Esophagus (tissue), 2 donors: Measurements from ENCODE around the gene NDUFV1. TPM values are rescaled to one million over a fixed set of nuclear protein-coding genes. Genes with fewer than 3 reads are reported as not detected.
"Not testable (repeated sequence)": the region's sequence is repeated elsewhere in the genome, so short reads cannot be mapped to it uniquely, and the experiment has no call there.

Experiments used
- H3K27ac ChIP-seq, 2 donors: one replicate each; pipeline ENCODE4 v1.5.1; 2013; ENCODE audit warnings: low read depth in 2 of 2, mild to moderate bottlenecking in 2 of 2, inconsistent platforms in 1 of 2, low read length in 1 of 2, moderate library complexity in 1 of 2
- H3K27me3 ChIP-seq, 2 donors: one replicate each; pipeline ENCODE4 v1.6.1; 2013; ENCODE audit warnings: low read length in 2 of 2, control low read depth in 1 of 2, mild to moderate bottlenecking in 1 of 2; ENCODE audit not compliant: insufficient read depth in 2 of 2, control insufficient read depth in 1 of 2
- H3K36me3 ChIP-seq, 2 donors: one replicate each; pipeline ENCODE4 v1.6.1; 2013; ENCODE audit warnings: low read length in 1 of 2; ENCODE audit not compliant: control insufficient read depth in 2 of 2, insufficient read depth in 2 of 2
- H3K4me1 ChIP-seq, 2 donors: one replicate each; pipeline ENCODE4 v1.6.1; 2013; ENCODE audit warnings: low read length in 1 of 2; ENCODE audit not compliant: control insufficient read depth in 2 of 2, insufficient read depth in 2 of 2
- H3K4me3 ChIP-seq, 2 donors: one replicate each; pipeline ENCODE4 v1.5.1; 2013; ENCODE audit warnings: low read length in 2 of 2, mild to moderate bottlenecking in 2 of 2, low read depth in 1 of 2, moderate library complexity in 1 of 2
- H3K9me3 ChIP-seq, 2 donors: one replicate each; pipeline ENCODE4 v1.6.1; 2013; ENCODE audit warnings: mild to moderate bottlenecking in 2 of 2, low read depth in 1 of 2, low read length in 1 of 2, moderate library complexity in 1 of 2; ENCODE audit not compliant: control insufficient read depth in 2 of 2, insufficient read depth in 1 of 2
- WGBS, 2 donors: extraction: QIAGEN DNeasy Blood & Tissue Kit; methylation state at CpG; one replicate each; pipeline ENCODE4 v1.1.7; 2013; 5-methylcytosine and 5-hydroxymethylcytosine counted together
- polyA plus RNA-seq, 2 donors: library from polyadenylated mRNA; stranded (reverse); fragments of 200-250 nt; gene quantifications; one replicate each; pipeline ENCODE4 v1.2.3, GENCODE V29; 2013
- donor health status: healthy with polysubstance abuse.
- donor health status: Bipolar disorder and iron deficiency.

NDUFV1 gene
- polyA plus RNA-seq, 2 donors = 122 to 137 TPM

GRCh38 chr11:67635231-67635521, 28.4 kb downstream of the NDUFV1 start:
- H3K9me3 ChIP-seq = no peaks in the 10 kb centered on the region
- WGBS, 2 donors = 79 to 86% methylated on average over 4 of the region's 4 CpGs
- no peak overlapping the region for H3K4me3 ChIP-seq
- peaks cover 4 to 10% of the 10 kb centered on the region in 2 donors for H3K4me1 ChIP-seq
- no peaks in the 10 kb centered on the region for H3K27me3 ChIP-seq
- no peak overlapping the region for H3K27ac ChIP-seq
- H3K36me3 ChIP-seq = no peaks in the 10 kb centered on the region

DNA sequence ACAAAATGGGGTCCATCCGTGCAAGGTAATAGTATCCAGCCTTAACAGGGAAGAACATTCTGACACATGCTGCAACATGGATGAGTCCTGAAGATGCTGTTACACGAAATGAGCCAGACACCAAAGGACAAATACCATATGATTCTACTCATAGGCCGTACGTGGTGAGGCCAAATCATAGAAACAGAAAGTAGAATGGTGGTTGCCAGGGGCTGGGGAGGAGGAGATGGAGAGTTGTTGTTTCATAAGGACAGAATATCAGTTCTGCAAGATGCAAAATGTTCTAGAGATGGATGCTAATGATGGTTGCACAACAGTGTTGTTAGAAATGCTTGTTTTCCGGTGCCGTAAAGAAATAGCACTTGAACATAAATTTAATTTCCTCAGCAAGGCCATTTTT, 30.2 kb downstream of the NDUFV1 start:
- WGBS, 2 donors = 64 to 75% methylated on average over 6 of the region's 6 CpGs
- Histone ChIP-seq H3K36me3 (no peaks in the 10 kb centered on the region), H3K27ac (no peak overlapping the region), H3K4me3 (no peak overlapping the region), H3K4me1 (peaks cover 0 to 4% of the 10 kb centered on the region in 2 donors), H3K27me3 (no peaks in the 10 kb centered on the region), H3K9me3 (no peaks in the 10 kb centered on the region)

GRCh38 chr11:67637441-67637840, 30.7 kb downstream of the NDUFV1 start:
- H3K4me1 ChIP-seq, H3K4me3 ChIP-seq, H3K36me3 ChIP-seq, H3K9me3 ChIP-seq, H3K27ac ChIP-seq, H3K27me3 ChIP-seq: not testable (repeated sequence)
- 78 to 90% methylated on average over 3 of the region's 3 CpGs for WGBS, 2 donors

- Histone ChIP-seq H3K9me3 (no peaks in the 10 kb centered on the region), H3K36me3 (no peaks in the 10 kb centered on the region), H3K4me3 (no peak overlapping the region), H3K4me1 (peaks cover 0 to 4% of the 10 kb centered on the region in 2 donors), H3K27me3 (no peaks in the 10 kb centered on the region), H3K27ac (no peak overlapping the region)
- 85 to 87% methylated on average over 24 of the region's 24 CpGs for WGBS, 2 donors
Measured at GRCh38 chr11:67638535-67639437, 32.0 kb downstream of the NDUFV1 start.

- no peak within 1 kb of the TSS for H3K27ac ChIP-seq
- H3K9me3 ChIP-seq = peaks cover 0 to 3% of the 10 kb centered on the region in 2 donors
- no peaks in the 10 kb centered on the region for H3K27me3 ChIP-seq
- 84 to 86% methylated on average over 18 of the region's 18 CpGs for WGBS, 2 donors
- no peaks in the 10 kb centered on the region for H3K36me3 ChIP-seq
- H3K4me1 ChIP-seq = peaks cover 0 to 4% of the 10 kb centered on the region in 2 donors
- no peak within 1 kb of the TSS for H3K4me3 ChIP-seq
Measured at GRCh38 chr11:67639438-67639859, 32.7 kb downstream of the NDUFV1 start, which contains the start of gene TBX10. TBX10 (minus strand) TSS chr11:67639763; CDS start chr11:67639472, 291 bp downstream.

DNA sequence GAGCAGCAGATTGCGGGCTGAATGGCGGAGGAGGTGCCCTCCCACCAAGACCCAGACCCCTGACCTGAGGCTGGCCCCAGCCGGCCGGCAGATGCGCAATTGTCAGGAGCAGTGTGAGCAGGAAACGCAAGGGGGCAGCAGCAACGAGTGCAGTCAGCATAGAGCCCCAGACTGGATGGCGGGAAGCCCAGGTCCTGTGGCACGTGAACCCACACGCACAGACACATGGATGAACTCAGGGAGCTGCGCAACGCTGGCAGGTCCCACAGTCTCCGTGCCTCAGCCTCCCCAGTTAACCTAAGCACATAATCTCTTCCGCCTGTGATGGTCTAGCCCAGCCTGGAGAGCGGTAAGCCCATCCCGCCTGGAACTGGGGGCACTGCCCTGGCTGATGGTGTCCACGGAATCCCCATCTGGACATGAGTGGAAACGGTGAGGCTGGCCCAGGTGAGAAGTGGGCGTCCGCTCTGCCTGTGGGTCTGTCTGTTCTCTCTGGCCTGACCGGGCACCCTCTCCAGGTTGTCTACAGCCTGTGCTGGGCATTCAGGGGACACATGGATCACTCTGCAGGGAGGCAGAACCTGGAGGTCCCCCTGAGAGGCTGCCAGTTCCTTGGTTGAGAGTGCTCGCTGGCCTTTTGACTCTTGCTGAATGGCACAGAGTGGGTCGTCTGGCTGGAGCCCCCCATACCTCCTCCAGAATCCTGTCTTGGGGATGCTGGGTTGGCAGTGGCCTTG, 33.5 kb downstream of the NDUFV1 start:
- Histone ChIP-seq H3K9me3 (peaks cover 0 to 3% of the 10 kb centered on the region in 2 donors), H3K27me3 (no peaks in the 10 kb centered on the region), H3K36me3 (no peaks in the 10 kb centered on the region), H3K4me1 (peaks cover 0 to 4% of the 10 kb centered on the region in 2 donors), H3K4me3 (no peak overlapping the region), H3K27ac (no peak overlapping the region)
- WGBS, 2 donors = 46 to 52% methylated on average over 23 of the region's 23 CpGs

DNA sequence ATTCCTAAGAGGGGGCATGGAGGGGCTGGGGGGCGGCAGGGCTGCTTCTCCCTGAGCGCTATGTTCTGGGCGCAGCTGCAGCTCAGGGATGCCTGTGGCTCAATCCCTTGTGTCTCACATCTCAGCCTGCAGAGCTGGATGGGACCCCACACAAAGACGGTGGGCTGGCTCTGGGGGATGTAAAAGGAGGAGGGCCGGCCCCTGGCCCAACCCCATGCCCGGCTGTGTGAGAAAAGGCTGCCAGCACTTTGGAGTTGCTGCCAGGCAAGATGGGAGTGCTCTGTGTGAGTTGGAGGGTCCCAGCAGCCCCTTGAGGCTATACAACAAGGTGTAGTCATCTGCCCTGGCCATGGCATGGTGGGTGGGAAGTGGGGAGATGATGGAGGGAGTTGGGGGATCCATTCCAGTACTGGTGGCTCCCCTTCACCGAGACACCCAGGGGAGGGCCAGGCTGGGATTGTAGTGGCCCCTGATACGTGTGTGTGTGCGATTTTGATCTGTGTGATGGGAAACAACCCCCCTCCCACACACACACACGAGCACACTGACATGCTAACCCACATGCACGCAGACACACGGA, 34.1 kb downstream of the NDUFV1 start:
- H3K27me3 ChIP-seq = no peaks in the 10 kb centered on the region
- H3K9me3 ChIP-seq = peaks cover 0 to 3% of the 10 kb centered on the region in 2 donors
- no peak overlapping the region for H3K4me3 ChIP-seq
- peaks cover under 1 to 4% of the 10 kb centered on the region in 2 donors for H3K4me1 ChIP-seq
- no peak overlapping the region for H3K27ac ChIP-seq
- no peaks in the 10 kb centered on the region for H3K36me3 ChIP-seq
- 69 to 74% methylated on average over 12 of the region's 12 CpGs for WGBS, 2 donors

DNA sequence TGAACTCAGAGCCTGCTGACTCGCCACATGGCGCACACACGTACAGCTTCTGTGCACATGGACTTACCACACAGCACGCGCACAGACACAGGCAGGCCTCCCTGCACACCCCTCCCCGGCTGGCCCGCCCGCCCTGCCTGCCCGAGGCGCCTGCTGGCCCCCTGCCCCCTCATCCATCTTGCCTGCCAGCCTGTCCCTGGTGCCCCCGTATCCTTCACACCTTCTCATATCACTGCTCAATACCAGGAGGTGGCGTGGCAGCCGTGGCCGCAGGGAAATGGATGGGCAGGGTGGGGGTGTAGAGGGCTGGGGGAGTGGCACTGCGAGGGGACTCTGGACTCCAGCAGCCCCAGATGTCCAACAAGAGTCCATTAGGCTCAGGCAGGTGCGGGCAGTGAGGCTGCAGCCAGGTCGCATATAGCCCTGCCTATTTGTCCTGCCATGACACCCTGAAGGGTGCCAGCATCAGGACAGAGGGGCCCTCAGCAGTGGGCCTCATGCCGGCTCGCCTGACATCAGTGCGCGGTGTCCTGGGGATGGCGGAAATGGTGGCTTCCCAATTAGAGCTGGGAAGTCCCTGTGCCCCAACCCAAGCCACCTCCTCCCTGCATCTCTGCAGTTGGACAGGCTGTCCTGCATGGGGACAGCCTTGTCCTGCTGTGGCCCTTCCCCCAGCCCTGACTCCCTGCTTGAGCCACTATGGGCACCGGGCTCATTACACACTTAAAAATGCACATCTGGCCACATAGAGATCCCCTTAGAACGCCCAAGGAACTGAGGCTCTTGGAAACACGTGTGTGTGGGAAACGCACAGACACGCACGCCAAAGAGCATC, 34.8 kb downstream of the NDUFV1 start:
- Histone ChIP-seq H3K4me1 (peaks cover 4 to 5% of the 10 kb centered on the region in 2 donors), H3K9me3 (peaks cover 0 to 3% of the 10 kb centered on the region in 2 donors), H3K4me3 (no peak overlapping the region), H3K36me3 (no peaks in the 10 kb centered on the region), H3K27ac (no peak overlapping the region), H3K27me3 (no peaks in the 10 kb centered on the region)
- WGBS, 2 donors = 80 to 81% methylated on average over 25 to 28 of the region's 28 CpGs
